Adrenal gland (tissue), 12 donors: ENCODE data around the gene TBC1D25. TPM values are rescaled to one million over a fixed set of nuclear protein-coding genes. Genes with fewer than 3 reads are reported as not detected.

Experiments
- DNase-seq, 7 donors: peaks; one replicate each; pipeline ENCODE4 v3.0.0-alpha.2; 2019 to 2020
- H3K27ac ChIP-seq, 5 donors: fragments of 200-600 bp; sonication (generic) in 4 of 5; 1 replicate in 3 of 5; 2 replicates in 2 of 5; pipeline versions ENCODE4 v1.5.1 to v1.8.0; 2016 to 2020; ENCODE audit warnings: mild to moderate bottlenecking in 1 of 5
- H3K27me3 ChIP-seq: fragments of 200-600 bp; 2 replicates; pipeline ENCODE4 v1.8.0; 2021
- H3K36me3 ChIP-seq, 2 donors: fragments of 200-600 bp; replicated peaks in 1 of 2; 1 replicate in 1 of 2; 2 replicates in 1 of 2; pipeline versions ENCODE4 v1.5.1 to v1.8.0; 2018 to 2022
- H3K4me1 ChIP-seq, 2 donors: fragments of 200-600 bp; replicated peaks in 1 of 2; 1 replicate in 1 of 2; 2 replicates in 1 of 2; pipeline versions ENCODE4 v1.5.1 to v1.8.0; 2018 to 2021
- H3K4me3 ChIP-seq, 4 donors: fragments of 200-600 bp; sonication (generic) in 3 of 4; one replicate each; pipeline ENCODE4 v1.5.1; 2016 to 2018
- H3K9me3 ChIP-seq, 3 donors: fragments of 200-600 bp; sonication (generic) in 1 of 3; replicated peaks in 1 of 3; 1 replicate in 2 of 3; 2 replicates in 1 of 3; pipeline versions ENCODE4 v1.5.1 to v1.8.0; 2016 to 2021
- CTCF ChIP-seq, 6 experiments: fragments of 450-650 bp in 4 of 6; fragments of 200-600 bp in 2 of 6; sonication (generic) in 1 of 6; IDR thresholded peaks; 1 replicate in 5 of 6; 2 replicates in 1 of 6; pipeline versions ENCODE4 v1.5.1 to v1.8.0; 2016 to 2021; ENCODE audit warnings: antibody characterized with exemption in 6 of 6, mild to moderate bottlenecking in 2 of 6, moderate library complexity in 1 of 6
- POLR2A ChIP-seq, 2 donors: fragments of 450-650 bp; IDR thresholded peaks; one replicate each; pipeline ENCODE4 v1.6.1; 2017; ENCODE audit warnings: antibody characterized with exemption in 2 of 2, mild to moderate bottlenecking in 2 of 2, moderate library complexity in 1 of 2
- WGBS, 4 donors: extraction: QIAGEN DNeasy Blood & Tissue Kit in 2 of 4; methylation state at CpG; one replicate each; pipeline versions ENCODE4 v1.1.5 to v1.1.7; 2013 to 2017; 5-methylcytosine and 5-hydroxymethylcytosine counted together
- intact Hi-C, 2 donors: fragments of 100-400 bp; cut with DNase I; formaldehyde crosslinking; loops; one replicate each; pipeline versions ENCODE4 v1.14.1 to v1.15.0; 2022 to 2023
- polyA plus RNA-seq, 3 donors: library from polyadenylated mRNA; stranded (reverse); fragments of 200-250 nt in 2 of 3; fragments of 350-450 nt in 1 of 3; fragmentation: Illumina TruSeq in 1 of 3; extraction: RNeasy Lipid Tissue Mini Kit (QIAGEN cat#74804) in 1 of 3; gene quantifications; one replicate each; pipeline ENCODE4 v1.2.3, GENCODE V29; 2013 to 2014
- total RNA-seq, 9 donors: library from RNA; depleted of rRNA in 4 of 9; stranded (reverse); fragments of >200 nt in 4 of 9; fragments of 120-200 nt in 1 of 9; fragmentation: NEBNext Ultra II Directional in 1 of 9; extraction: Animal tissue kit (Norgen Biotek cat#: 25700) in 1 of 9; gene quantifications; one replicate each; pipeline versions ENCODE4 v1.1.0 to v1.2.4, GENCODE V29; 2013 to 2023
- donor health status: healthy with polysubstance abuse.
- donor health status: Bipolar disorder and iron deficiency.
- donor health status: DM: yes; HTN: yes; CAD: no.
- donor health status: DM: no; HTN: no; CAD: no.
- donor health status: DM: no; HTN: no; CAD: no.
- donor health status: DM: yes; HTN: yes; CAD: no.

TBC1D25 gene
- total and polyA plus RNA-seq, 12 donors = 8.9 to 31.0 (median 13.5) TPM

GRCh38 chrX:48591255-48591791, 51.8 kb downstream of the TBC1D25 start:
- WGBS, 4 donors = 20 to 50% (median 37%) methylated on average over 9 of the region's 9 CpGs
- no peaks in the 10 kb centered on the region for H3K9me3 ChIP-seq
- intact Hi-C loops = no loop called here
- no peaks in the 10 kb centered on the region for H3K4me1 ChIP-seq
- H3K4me3 ChIP-seq = no peak overlapping the region
- TF ChIP-seq POLR2A (IDR thresholded peaks at IDR 0.05) (peak in 1 of 2 donors; percentile 17), CTCF (IDR thresholded peaks at IDR 0.05) (peak in 4 of 6 experiments; percentile 21 to 39 (median 34))
- peak overlapping the region in 4 of 5 donors; percentile 20 to 88 (median 67) for H3K27ac ChIP-seq
- no peaks in the 10 kb centered on the region for H3K27me3 ChIP-seq
- DNase-seq = peak in 6 of 7 donors; percentile 57 to 88 (median 79)
- H3K36me3 ChIP-seq = no peaks in the 10 kb centered on the region

- H3K27me3 ChIP-seq = no peaks in the 10 kb centered on the region
- no peak for TF ChIP-seq CTCF (IDR thresholded peaks at IDR 0.05)
- no peak for TF ChIP-seq POLR2A (IDR thresholded peaks at IDR 0.05)
- WGBS, 4 donors = 69 to 85% (median 79%) methylated on average over 4 to 5 of the region's 5 CpGs
- H3K27ac ChIP-seq = peak overlapping the region in 1 of 5 donors; percentile 73
- H3K4me3 ChIP-seq = no peak overlapping the region
- no peaks in the 10 kb centered on the region for H3K36me3 ChIP-seq
- H3K9me3 ChIP-seq = no peaks in the 10 kb centered on the region
- intact Hi-C loops = no loop called here
- no peaks in the 10 kb centered on the region for H3K4me1 ChIP-seq
- DNase-seq = no peak
Observed at GRCh38 chrX:48592971-48593370, 53.5 kb downstream of the TBC1D25 start.

GRCh38 chrX:48595929-48596328, 56.4 kb downstream of the TBC1D25 start:
- WGBS, 4 donors = 20 to 44% (median 38%) methylated on average over 2 of the region's 2 CpGs
- intact Hi-C loops = no loop called here
- no peaks in the 10 kb centered on the region for H3K27me3 ChIP-seq
- peaks cover 0 to 19% of the 10 kb centered on the region in 2 donors for H3K36me3 ChIP-seq
- peaks cover 0 to 4% of the 10 kb centered on the region in 2 donors for H3K4me1 ChIP-seq
- H3K4me3 ChIP-seq = no peak overlapping the region
- TF ChIP-seq CTCF (IDR thresholded peaks at IDR 0.05) = no peak
- TF ChIP-seq POLR2A (IDR thresholded peaks at IDR 0.05) = no peak
- no peak for DNase-seq
- peak overlapping the region in 3 of 5 donors; percentile 2 to 63 (median 47) for H3K27ac ChIP-seq
- H3K9me3 ChIP-seq = no peaks in the 10 kb centered on the region

DNA sequence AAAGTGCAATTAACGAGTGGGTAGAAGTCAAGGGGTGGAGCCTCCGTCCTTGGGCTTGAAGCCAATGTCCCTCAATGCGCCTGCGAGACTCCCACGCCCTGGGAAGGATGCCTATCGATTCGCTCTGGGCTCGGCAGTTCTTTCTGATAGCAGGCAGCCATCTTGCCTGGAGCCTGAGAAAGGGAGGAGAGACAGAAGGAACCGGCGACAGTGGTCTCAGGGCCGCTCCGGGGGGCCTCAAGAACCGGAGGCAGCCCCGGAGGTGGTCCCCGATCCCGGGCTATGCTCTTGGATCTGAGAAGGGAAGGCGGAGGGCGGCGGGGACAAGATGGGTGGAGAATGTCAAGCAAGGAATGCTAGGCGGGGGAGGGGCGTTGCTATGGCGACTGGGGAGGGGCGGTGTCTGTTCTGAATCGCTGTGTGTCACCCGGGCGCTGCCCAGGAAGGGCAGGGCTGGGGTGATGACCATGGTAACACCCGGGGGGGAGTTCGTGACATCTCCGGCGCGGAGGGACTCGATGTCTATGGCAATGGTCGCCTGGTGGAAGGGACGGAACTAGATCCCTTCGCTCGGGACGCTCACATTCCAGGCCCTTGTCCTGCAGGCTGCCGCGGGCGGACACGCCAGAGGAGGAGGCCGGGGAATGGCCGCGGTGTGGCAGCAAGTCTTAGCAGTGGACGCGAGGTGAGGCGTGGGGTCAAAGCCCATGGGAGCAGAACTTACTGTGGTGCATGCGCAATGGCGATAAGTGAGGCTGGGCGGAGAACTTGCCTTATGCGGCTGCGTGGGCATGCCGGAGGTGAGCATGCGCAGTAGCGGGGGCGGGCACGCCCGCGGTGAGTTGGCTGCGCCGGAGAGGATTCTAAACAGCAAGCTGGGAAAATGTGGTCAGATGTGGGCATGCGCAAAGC, 58.1 kb downstream of the TBC1D25 start, which contains the start of gene WDR13:
Gene WDR13 (plus strand): TSS at position 140 of the 912 bp plus-strand sequence. CDS start 505 bp downstream, at position 645.
- intact Hi-C loops = no loop called here
- Histone ChIP-seq H3K27ac (peak within 1 kb of the TSS; percentile 79 to 100 (median 96)), H3K4me1 (peaks cover 0 to 4% of the 10 kb centered on the region in 2 donors), H3K27me3 (no peaks in the 10 kb centered on the region), H3K4me3 (peak within 1 kb of the TSS; percentile 24 to 74 (median 58)), H3K36me3 (peaks cover 0 to 33% of the 10 kb centered on the region in 2 donors), H3K9me3 (no peaks in the 10 kb centered on the region)
- TF ChIP-seq CTCF (IDR thresholded peaks at IDR 0.05) (no peak), POLR2A (IDR thresholded peaks at IDR 0.05) (peak; percentile 58 to 74)
- WGBS, 4 donors = 0 to 46% (median 16%) methylated on average over 20 to 62 of the region's 62 CpGs
- peak; percentile 91 to 96 (median 94) for DNase-seq
